ENCODE measurements around the gene PTTG1IP.

DNA sequence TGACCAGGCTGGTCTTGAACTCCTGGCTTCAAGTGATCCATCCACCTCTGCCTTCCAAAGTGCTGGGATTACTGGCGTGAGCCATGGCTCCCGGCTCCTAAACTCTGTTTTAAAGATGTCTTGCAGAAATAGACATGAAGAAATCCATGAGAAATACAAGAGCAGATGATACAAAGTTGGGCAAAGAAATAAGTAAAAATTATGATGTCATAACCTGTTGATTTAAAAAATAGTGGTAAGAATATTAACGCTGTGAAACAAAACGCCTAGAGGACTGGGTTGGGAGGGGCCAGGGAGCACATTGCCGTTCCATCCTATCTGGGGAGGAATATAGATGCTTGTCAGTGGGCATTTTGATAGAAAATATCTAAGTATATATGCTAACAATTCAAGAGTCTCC is 48.4 kb upstream of the PTTG1IP start:
- TF ChIP-seq TRIM28 (IDR thresholded peaks at IDR 0.05; ENCODE audit: borderline replicate concordance, low read length) (no peak), ZNF114 (tag by site-specific recombination; IDR thresholded peaks at IDR 0.05) (no peak), ZNF830 (tag by site-specific recombination; IDR thresholded peaks at IDR 0.05; ENCODE audit: low read depth) (no peak), ZNF10 (tag by site-specific recombination; IDR thresholded peaks at IDR 0.05) (no peak), ZNF530 (tag by site-specific recombination; IDR thresholded peaks at IDR 0.05; ENCODE audit: low read depth) (no peak)

All from HEK293 (cell line).